Measurements from ENCODE around the gene HSH2D. TPM values are rescaled to one million over a fixed set of nuclear protein-coding genes. Genes with fewer than 3 reads are reported as not detected.

HSH2D gene
- not detected in 2 replicates for total RNA-seq

GRCh38 chr19:16143399-16144215 is at the start of gene HSH2D:
HSH2D (plus strand) TSS chr19:16143685; CDS start chr19:16148751, 5,066 bp downstream.

GRCh38 chr19:16111160-16111908 is 32.2 kb upstream of the HSH2D start, which contains the start of gene RAB8A:
RAB8A (plus strand) TSS chr19:16111889; CDS start chr19:16111902, 13 bp downstream.

GRCh38 chr19:16185123-16185767 is 41.8 kb downstream of the HSH2D start, which contains the start of gene FAM32A:
FAM32A (plus strand) TSS chr19:16185410; CDS start chr19:16185443, 33 bp downstream.

GRCh38 chr19:16197622-16198369 is 54.3 kb downstream of the HSH2D start, which contains the start of gene AP1M1:
AP1M1 (plus strand) TSS chr19:16197911; CDS start chr19:16198027, 116 bp downstream.

Other genes with a start within 250 kb of the HSH2D start
- gene CYP4F2, start 245.6 kb upstream of the HSH2D start, total RNA-seq, result not detected in 2 replicates
- under 0.01 TPM in 1 of 2 replicates, not detected in the other for gene CYP4F11, start 209.2 kb upstream of the HSH2D start, total RNA-seq
- gene OR10H4, start 194.7 kb upstream of the HSH2D start, total RNA-seq, result not detected in 2 replicates
- gene TPM4, start 67.2 kb upstream of the HSH2D start, total RNA-seq, result 672 and 702 TPM in 2 replicates
- gene RAB8A, start 31.8 kb upstream of the HSH2D start, total RNA-seq, result 53.9 and 72.3 TPM in 2 replicates
- gene CIB3, start 29.8 kb downstream of the HSH2D start, total RNA-seq, result not detected in 2 replicates
- gene FAM32A, start 41.7 kb downstream of the HSH2D start, total RNA-seq, result 87.3 and 97.7 TPM in 2 replicates
- 49.0 and 66.0 TPM in 2 replicates for gene AP1M1, start 54.2 kb downstream of the HSH2D start, total RNA-seq
- 0.34 and 0.63 TPM in 2 replicates for gene KLF2, start 181.1 kb downstream of the HSH2D start, total RNA-seq

Data from bronchial smooth muscle cell (primary cell).